GM18868 (cell line): Measurements from ENCODE around the gene CALML4.
A peak's percentile ranks its signal among the peaks of the same experiment; 100 is the strongest.
"Not testable (repeated sequence)": the region's sequence is repeated elsewhere in the genome, so short reads cannot be mapped to it uniquely, and the experiment has no call there.

Source experiments
- ATAC-seq: cut with Tn5 transposase; IDR thresholded peaks from one replicate; pipeline ENCODE4 v1.9.1; 2021; ENCODE audit warnings: mild to moderate bottlenecking, moderate library complexity; ENCODE audit not compliant: unreplicated experiment

Gene CALML4

DNA sequence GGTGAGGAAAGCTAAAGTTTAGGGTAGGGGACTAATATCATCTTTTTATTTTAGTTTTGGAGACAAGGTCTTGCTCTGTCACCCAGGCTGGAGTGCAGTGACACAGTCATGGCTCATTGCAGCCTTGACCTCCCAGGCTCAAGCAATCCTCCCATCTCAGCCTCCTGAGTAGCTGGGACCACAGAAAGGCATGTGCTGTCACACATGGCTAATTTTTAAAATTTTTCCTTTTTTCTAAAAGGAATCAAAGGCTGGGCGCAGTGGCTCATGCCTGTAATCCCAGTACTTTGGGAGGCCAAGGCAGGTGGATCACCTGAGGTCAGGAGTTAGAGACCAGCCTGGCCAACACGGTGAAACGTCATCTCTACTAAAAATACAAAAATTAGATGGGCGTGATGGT lies 20.3 kb upstream of the CALML4 start:
- ATAC-seq = not testable (repeated sequence)

- no peak for ATAC-seq
Observed at GRCh38 chr15:68224546-68225250, 19.6 kb upstream of the CALML4 start.

GRCh38 chr15:68224108-68224507 lies 19.0 kb upstream of the CALML4 start:
- ATAC-seq = no peak

DNA sequence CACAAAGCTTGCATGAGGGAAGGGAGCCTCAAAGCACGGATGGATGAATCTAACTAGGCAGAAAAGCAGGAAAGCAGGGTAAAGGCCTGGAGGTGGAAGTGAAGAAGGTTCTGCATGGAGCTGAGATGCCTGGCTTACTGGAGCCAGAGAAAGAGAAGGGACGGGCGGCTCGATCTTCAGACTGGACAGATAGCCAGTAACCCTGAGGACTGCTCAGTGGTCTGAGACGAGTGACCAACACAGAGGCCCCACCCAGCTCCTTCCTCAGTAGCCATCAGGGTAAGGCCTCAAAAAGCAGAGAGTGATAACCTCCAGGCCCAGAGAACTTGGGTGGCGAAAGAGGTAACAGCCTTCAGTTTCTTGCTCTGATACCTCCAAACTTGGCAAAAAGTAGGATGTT lies 18.0 kb upstream of the CALML4 start:
- ATAC-seq = no peak

DNA sequence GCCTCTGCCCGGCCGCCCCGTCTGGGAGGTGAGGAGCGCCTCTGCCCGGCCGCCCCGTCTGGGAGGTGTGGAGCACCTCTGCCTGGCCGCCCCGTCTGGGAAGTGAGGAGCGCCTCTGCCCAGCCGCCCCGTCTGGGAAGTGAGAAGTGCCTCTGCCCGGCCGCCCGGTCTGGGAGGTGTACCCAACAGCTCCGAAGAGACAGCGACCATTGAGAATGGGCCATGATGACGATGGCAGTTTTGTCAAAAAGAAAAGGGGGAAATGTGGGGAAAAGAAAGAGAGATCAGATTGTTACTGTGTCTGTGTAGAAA lies 17.3 kb upstream of the CALML4 start:
- not testable (repeated sequence) for ATAC-seq

- ATAC-seq = not testable (repeated sequence)
Observed at GRCh38 chr15:68221530-68222431, 16.6 kb upstream of the CALML4 start.

- no peak for ATAC-seq
Observed at GRCh38 chr15:68220967-68221366, 15.8 kb upstream of the CALML4 start.

DNA sequence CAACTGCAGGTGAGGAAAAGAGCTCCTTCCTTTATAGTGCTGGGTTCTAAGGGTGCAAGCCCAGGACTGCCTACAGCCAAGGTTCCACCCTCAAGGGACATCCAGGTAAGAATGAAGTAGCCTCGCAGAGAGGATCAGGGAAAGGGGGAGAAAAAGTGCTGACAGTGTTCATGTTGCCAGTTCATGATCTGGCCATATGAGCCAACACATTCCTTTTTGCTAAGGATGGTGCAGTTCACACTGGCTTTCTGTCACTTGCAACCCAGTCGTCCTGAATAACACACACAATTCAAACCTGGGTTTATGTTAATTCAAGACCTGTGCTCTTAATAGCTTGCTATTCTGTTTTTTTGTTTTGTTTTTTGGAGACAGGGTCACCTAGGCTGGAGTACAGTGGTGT lies 15.4 kb upstream of the CALML4 start:
- ATAC-seq = no peak

- ATAC-seq = no peak
Observed at GRCh38 chr15:68218847-68219798, 14.0 kb upstream of the CALML4 start.

DNA sequence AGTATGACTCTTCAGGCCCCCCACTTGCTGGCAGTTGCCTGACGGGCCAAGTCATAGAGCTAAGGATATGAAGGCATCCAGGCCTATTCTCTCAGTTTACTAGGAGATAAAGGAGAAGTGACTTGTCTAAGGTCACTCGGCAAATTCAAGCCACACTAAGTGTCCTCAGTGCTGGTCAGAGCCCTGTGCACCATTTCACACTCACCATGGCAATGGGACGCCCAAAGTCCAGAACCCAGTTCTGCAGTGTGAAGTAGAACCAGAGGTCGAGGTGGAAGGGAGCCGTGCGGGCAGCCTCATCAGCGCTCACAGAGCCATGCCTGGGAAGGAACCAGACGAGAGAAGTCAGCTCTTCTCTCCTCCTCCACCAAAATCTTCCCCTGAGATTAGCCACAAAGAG lies 13.2 kb upstream of the CALML4 start:
- no peak for ATAC-seq

DNA sequence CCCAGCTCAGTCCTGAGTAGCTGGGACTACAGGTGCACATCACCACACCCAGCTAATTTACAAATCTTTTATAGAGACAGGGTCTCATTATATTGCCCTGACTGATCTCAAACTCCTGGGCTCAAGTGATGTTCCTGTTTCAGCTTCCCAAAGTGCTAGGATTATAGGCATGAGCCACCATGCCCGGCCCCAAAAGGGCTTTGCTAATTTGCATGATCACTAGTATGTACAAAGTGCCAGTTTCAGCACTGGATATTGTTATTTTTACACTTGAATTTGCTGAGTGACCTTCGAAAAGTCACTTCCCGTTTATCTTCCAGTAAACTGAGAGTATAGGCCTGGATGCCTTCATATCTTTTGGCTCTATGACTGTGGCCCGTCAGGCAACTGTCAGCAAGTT lies 12.2 kb upstream of the CALML4 start:
- ATAC-seq = no peak

GRCh38 chr15:68214838-68215254 lies 9.7 kb upstream of the CALML4 start:
- no peak for ATAC-seq

DNA sequence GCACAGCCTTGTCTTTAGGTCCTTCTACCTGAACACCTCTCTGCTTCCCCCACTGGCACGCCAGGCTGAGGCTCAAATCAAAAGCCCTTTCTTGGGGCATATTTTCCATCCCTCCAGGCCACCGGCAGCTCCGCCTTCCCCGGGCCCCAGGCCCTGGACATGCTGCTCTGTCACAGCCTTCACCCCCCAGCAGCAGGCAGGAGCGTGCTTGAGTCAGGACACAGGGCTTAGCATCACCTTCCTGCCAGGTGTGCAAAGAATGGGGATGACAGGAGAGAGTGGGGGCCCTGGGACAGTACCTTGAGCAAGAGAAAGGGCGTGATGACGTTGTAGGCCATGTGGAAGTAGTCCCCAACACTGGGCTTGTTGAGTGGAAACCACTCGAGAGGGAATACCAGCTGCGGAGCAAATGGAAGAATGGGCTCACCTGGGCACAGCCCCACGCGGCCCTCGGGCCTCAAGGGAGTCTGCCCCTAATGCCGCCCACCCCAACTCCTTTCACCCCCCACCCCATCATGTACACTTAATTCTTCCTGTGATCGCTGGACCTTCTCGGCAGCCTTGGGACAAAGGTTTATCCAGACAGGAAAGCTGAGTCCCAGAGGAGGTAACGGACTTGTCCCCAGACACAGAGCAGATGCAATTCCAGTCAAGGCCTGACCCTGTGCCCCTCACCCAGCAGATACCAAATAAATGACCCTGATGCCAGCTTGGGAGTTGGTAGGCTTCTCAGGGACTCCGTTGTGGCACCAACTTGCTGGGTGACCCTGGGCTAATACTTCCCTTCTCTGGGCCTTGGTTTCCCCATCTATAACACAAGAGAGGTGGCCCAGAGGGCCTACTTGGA lies 9.1 kb upstream of the CALML4 start:
- no peak for ATAC-seq

DNA sequence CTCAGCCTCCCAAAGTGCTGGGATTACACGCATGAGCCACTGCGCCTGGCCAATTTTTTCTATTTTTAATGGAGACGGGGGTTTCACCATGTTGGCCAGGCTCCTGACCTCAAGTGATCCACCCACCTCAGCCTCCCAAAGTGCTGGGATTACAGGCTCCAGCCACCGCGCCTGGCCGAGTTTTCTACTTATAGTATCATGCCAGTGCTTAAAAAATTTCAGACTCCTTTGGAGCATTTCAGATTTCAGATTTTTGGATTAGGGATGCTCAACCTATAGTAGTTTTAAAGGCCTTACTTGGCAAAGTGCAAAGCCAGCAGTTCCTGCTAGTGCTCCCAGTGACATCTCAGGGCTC lies 8.3 kb upstream of the CALML4 start:
- ATAC-seq = not testable (repeated sequence)

- no peak for ATAC-seq
Observed at GRCh38 chr15:68211656-68212320, 6.7 kb upstream of the CALML4 start.

DNA sequence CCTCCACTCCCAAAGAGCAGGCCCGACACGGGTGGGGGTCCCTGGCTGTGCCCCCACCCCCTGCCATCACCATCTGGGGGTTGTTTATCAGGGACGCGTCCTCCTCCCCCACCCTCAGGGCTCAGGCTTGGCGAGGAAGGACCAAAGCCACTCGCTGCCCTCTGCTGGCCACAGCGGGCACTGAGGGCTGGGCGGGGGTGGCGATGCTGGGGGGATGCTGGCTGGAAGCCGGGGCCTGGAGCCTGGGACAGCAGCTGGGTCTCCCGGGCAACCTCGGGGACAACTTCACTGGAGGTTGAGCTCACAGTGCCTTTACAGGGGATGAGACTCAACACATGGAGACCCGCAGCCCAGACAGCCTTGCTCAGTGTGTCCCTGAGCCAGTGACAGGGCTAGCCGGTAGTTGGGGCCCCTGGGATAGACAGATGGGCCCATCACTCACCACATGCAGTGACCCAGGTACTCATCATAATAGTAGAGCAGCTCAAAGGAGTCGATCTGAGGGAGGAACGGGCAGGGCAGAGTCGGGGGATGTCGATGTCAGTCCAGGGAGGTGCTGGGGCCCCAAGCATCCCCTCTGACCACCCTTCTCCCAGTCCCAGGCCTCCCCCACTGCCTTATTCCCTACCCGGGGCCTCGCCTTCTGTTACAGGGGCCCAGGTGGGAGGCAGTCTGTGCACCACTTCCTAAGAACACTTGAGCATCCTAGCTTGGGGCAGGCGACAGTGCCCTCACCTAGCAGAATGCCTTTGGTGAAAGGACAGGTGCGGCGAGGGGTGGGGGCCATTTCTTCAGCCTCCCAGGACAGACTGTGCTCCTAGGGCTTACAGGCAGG lies 5.9 kb upstream of the CALML4 start:
- no peak for ATAC-seq

DNA sequence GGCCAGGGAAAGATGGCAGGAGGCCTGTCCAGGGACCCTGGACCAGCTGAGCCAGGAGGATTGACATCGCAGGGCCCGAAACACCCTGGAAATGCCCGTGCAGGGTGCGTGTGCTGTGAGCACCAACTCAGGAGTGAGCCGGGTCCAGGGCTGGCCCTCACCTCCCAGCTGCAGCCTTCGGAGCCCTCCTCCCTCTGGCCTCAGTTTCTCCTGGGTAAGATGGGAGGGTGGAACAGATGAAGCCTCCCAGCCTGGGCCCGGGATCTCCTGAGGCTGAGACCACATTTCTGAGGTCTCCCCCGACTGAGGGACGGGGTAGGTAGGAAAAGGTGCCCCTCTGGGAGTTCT lies 5.3 kb upstream of the CALML4 start:
- ATAC-seq = no peak

GRCh38 chr15:68209735-68210408 lies 4.7 kb upstream of the CALML4 start:
- ATAC-seq = peak; percentile 70

DNA sequence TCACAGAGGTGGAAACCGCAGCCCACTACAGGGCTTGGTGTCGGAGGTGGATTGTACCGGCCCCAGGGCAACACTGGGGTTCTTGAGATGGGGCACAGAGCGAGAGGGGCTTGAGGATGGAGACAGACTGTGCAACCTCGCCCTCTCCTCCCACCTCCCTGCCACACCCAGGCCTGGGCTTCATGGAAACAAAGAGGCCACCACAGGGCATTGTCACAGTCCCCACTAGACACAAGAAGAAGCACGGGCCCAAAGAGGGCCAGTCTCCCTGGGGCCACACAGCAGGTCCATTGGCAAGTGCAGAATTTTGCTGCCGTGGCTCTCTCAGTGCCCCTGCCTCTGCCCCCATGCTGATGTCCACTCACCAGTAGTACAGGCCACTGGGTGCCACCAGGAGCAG lies 4.1 kb upstream of the CALML4 start:
- ATAC-seq = no peak
